Measurements from ENCODE around the gene PAH.

The PAH gene

DNA sequence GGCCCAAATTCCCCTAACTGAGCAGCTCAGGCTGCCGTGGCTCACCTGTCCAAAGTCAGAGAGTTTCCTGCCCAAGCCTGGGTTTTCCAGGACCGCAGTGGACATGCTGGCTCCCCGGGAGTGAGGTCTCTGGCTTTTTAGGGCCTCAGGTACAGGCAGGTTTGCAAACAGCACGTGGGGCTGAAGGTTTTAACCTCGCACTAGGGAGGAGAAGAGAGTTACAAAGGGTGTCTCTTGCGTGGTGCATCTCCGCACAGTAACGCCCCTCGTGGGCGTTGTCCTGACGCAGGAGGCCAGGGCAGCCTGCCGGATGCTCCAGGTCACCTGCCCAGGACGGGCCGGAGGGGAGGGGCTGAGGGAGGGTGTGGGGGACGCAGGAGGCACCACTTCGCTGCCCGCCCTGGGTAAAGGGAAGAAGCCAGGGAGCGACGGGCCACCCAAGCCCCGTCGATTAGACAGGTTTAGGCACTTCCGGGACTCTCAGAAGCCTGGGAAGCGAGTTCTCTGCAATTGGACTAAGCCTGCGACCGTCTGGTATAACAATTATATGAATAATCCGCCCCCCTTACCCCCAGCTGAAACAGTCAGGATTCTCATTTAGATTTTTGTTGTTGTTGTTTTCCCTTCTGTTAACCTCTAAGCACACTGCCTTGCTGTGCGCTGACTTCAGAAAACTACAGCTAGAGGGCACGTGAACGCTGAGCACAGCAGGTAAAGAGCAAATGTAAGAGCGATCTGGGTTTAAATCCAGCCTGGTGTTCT is at the start of gene PAH:
Gene PAH (minus strand): TSS at position 219 of the 762 bp plus-strand sequence. CDS start 114 bp downstream, at position 105.
- DNase-seq = peak in 2 of 51 donors; percentile 0

- peak in 3 of 51 donors; percentile 1 to 4 (median 3) for DNase-seq
Measured at GRCh38 chr12:102966200-102966863, 49.3 kb upstream of the PAH start.

DNA sequence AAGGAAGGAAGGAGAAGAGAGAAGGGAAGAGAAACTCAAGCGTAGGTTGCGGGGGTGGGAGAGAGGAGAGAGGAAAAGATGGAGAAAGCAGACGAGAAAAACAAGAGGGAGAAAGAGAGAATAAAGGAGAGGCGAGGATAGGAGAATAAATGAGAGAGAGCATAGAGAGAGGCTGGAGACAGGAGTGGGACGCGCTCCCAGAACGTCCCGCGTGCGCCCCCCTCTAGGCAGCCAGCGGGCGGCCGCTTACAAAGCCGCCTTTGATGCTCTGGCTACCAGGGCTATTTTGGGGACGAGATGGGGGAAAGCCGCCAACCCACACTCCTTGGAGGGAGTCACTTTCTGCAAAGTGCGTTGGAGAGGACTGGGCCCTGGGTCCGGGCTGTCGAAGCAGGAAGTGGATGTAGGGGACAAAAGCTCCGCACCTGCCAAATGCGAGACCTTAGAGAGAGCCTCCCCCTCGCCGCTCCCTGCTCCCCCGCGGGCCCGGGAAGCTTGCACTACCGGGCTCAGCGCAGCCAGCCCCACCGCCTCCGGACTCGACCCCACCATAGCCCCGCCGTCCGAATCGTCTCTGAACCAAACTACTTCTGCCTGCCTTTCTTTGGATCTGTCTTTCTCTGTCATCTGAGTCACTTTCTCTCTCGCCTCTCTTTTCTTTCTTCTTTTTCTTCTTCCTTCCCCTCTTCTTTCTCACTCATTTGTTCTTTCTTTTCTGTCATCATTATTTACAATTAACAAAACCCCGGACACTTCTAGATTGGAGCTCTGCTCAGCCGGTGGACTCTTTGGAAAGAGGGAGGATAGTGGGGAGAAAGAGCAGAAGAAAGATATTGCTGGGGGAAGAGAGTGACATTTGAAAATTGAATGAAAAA is 48.5 kb upstream of the PAH start:
- peak in 32 of 51 donors; percentile 11 to 70 (median 42) for DNase-seq

DNA sequence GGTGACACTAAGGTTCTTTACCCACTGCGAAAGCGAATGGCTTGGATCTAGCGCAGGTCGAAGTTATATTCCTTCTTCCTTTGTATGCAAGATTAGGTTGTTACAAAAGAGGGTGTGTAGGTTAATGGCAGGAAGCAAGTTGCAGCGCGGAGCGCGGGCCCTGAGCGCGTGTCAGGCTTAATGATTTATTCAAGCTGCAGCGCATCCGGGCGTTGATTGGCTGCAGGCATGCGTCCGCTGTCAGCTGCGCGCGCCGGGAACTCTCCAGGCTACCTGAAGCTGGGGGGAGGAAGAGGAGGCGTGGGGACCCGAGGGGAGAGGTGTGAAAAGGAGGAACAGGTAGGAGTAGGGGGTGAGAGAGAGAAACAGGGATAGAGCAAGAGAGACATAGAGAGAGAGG is 47.8 kb upstream of the PAH start:
- peak in 12 of 51 donors; percentile 2 to 50 (median 8) for DNase-seq

DNA sequence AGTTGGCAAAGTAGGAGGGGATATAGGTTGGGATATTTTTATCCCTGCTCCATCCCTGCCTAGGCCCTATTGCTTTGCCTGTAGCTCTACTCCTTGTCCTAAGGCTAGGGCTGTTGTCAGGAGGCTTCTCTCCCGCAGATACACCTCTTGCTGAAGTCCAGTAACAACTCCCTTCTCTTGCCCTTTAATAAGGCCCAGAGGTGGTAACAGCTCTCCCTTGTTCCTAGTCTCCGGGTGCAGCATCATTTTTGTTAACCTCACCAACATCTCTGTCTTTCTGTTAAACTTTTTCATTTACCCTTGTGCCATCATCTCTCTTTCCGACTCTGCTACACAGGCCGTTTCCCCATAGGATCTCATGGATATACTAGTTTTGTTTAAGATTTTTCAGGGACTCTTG is 46.8 kb upstream of the PAH start:
- no peak for DNase-seq

DNA sequence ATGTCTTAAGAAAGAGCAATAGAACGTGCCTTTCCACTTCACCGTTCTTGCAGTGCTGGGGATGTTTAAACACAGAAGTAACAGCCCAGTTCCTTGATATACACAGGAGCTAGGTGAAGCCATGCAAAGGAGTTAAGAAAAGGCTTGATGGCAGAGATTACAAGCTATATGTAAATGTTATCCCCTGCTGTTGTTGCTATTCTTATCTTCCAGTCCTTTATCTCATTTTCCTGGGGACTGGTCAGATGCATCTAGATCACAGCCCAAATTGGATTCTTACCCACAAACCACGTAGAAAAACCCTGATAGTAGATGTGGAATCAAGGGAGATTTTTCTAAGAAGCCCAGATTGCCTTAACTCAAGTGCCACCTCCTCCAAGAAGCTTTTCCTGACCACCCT is 45.9 kb upstream of the PAH start:
- DNase-seq = no peak

- DNase-seq = no peak
Measured at GRCh38 chr12:102962532-102962931, 45.5 kb upstream of the PAH start.

GRCh38 chr12:102961466-102961855 is 44.4 kb upstream of the PAH start:
- DNase-seq = peak in 1 of 51 donors; percentile 8

- DNase-seq = peak in 26 of 51 donors; percentile 6 to 62 (median 30)
Measured at GRCh38 chr12:102960766-102961465, 43.9 kb upstream of the PAH start.

- DNase-seq = no peak
Measured at GRCh38 chr12:102959391-102959790, 42.3 kb upstream of the PAH start.

DNA sequence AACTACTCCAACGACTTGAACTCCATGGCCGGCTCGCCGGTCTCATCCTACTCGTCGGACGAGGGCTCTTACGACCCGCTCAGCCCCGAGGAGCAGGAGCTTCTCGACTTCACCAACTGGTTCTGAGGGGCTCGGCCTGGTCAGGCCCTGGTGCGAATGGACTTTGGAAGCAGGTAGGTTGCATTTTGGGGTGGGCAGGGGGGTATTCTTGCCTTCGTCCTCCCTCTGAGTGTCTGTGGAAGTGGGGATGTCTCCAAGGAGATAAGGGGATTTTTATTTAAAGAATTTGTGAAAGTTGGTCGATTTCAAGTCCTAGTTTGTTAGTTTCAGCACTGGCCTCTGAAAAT is 41.8 kb upstream of the PAH start:
- DNase-seq = no peak

DNA sequence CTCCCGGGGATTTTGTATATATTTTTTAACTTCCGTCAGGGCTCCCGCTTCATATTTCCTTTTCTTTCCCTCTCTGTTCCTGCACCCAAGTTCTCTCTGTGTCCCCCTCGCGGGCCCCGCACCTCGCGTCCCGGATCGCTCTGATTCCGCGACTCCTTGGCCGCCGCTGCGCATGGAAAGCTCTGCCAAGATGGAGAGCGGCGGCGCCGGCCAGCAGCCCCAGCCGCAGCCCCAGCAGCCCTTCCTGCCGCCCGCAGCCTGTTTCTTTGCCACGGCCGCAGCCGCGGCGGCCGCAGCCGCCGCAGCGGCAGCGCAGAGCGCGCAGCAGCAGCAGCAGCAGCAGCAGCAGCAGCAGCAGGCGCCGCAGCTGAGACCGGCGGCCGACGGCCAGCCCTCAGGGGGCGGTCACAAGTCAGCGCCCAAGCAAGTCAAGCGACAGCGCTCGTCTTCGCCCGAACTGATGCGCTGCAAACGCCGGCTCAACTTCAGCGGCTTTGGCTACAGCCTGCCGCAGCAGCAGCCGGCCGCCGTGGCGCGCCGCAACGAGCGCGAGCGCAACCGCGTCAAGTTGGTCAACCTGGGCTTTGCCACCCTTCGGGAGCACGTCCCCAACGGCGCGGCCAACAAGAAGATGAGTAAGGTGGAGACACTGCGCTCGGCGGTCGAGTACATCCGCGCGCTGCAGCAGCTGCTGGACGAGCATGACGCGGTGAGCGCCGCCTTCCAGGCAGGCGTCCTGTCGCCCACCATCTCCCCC is 41.2 kb upstream of the PAH start:
- peak in 21 of 51 donors; percentile 10 to 61 (median 41) for DNase-seq

DNA sequence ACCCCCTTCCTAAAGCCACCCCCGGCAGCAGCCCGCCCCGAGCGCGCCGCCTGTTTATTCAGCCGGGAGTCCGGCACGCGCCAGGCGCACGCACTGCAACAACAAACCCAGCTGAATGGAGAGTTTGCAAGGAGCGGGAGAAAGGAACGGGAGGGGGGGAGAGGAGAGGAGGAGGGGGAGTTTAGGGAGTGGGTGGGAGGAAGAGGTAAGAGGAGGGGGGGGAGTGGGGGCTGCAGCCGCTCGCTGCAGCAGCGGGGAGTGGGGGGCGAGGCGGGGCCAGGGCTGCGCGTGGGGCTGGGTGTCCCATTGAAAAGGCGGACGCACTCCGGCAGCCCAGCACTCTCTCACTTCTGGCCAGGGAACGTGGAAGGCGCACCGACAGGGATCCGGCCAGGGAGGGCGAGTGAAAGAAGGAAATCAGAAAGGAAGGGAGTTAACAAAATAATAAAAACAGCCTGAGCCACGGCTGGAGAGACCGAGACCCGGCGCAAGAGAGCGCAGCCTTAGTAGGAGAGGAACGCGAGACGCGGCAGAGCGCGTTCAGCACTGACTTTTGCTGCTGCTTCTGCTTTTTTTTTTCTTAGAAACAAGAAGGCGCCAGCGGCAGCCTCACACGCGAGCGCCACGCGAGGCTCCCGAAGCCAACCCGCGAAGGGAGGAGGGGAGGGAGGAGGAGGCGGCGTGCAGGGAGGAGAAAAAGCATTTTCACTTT is 40.5 kb upstream of the PAH start, which contains the start of gene ASCL1:
Gene ASCL1 (plus strand): TSS at position 336 of the 712 bp plus-strand sequence. CDS start 571 bp downstream, outside the sequence.
- peak in 23 of 51 donors; percentile 5 to 72 (median 35) for DNase-seq

DNA sequence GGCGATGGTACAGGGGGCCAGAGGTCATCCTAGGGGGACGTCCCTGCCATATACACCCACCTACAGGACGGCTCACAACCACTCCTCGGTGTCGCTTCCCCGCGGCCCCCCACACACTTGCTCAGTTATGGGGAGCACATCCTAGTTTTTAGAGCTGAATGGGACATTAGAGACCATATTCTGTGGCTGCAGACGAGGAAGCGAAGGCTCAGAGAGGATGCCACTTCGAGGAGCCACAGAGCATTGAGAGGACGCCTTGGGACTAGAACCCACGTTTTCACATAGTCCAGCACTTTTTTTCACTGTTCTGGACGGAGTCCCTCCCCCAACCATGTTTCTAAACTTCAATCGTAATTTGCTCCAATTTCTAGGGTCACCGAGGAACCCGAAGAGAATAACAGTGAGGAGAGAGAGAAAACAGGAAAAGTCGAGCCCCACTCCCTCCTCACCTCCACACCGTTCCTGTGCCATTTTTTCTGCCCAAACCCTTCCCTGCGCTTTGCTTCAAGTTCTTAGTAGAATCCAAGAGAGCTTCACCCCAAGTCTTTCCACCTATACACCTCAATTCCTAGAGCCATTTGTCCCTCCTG is 39.8 kb upstream of the PAH start:
- DNase-seq = no peak

DNA sequence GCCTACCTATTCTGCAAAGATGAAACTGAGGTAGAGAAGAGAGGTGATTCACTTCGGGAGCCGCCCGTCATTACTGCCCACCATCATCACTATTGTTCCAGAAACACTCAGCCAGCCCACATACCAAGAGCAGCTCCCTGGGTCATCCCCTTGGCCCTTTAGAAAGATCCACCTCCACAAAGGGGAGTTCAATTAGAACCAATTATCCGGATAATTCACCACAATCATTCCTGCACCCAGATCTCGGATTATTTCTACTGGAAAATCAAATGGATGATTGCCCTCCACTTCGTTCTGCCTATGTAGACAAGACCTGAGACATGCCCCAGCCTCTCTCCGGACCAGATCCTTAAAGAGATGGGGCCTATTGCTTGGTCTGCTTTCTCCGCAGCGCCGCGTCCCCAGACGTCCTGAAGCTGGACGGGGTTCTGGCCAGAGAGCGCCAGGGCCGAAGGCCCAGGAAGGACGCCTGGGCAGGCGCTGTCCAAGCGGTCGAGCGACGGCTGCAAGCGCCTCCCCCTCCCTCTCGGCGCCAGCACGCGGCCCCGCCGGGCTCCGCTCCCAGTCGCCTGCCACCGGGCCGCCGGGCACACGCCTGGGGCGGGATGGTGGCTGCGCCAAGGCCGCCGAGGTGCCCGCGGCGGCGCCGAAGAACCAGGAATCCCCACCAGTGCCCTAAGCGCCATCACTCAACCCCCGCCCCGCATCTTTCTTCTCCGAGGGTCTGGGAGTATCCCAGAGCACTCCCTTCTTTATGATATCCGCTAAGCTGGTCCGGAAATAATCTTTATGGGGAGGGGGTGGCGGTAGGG is 39.1 kb upstream of the PAH start:
- peak in 26 of 51 donors; percentile 8 to 70 (median 54) for DNase-seq

GRCh38 chr12:102954134-102954533 is 37.1 kb upstream of the PAH start:
- no peak for DNase-seq

GRCh38 chr12:102953221-102953620 is 36.2 kb upstream of the PAH start:
- DNase-seq = no peak

- DNase-seq = no peak
Measured at GRCh38 chr12:102951841-102952240, 34.8 kb upstream of the PAH start.

Data from hypothalamus (tissue), 51 donors.